Uterus (tissue), 4 donors: ENCODE results near the gene ARSB. TPM values are rescaled to one million over a fixed set of nuclear protein-coding genes. Genes with fewer than 3 reads are reported as not detected.

ENCODE experiments used
- DNase-seq, 2 donors: peaks; one replicate each; pipeline ENCODE4 v3.0.0-alpha.2; 2019 to 2020
- H3K27ac ChIP-seq, 2 donors: fragments of 200-600 bp; sonication (generic); 1 replicate in 1 of 2; 2 replicates in 1 of 2; pipeline ENCODE4 v1.5.1; 2016 to 2018
- H3K27me3 ChIP-seq, 2 donors: fragments of 200-600 bp; sonication (generic); one replicate each; pipeline ENCODE4 v1.5.1; 2018 to 2019; ENCODE audit warnings: control low read depth in 1 of 2
- H3K36me3 ChIP-seq, 2 donors: fragments of 200-600 bp; sonication (generic); one replicate each; pipeline ENCODE4 v1.5.1; 2019; ENCODE audit warnings: control low read depth in 1 of 2
- H3K4me1 ChIP-seq, 2 donors: fragments of 200-600 bp; sonication (generic); one replicate each; pipeline ENCODE4 v1.5.1; 2018 to 2019; ENCODE audit warnings: control low read depth in 1 of 2
- H3K4me3 ChIP-seq, 2 donors: fragments of 200-600 bp; sonication (generic); 1 replicate in 1 of 2; 2 replicates in 1 of 2; pipeline ENCODE4 v1.5.1; 2018 to 2019; ENCODE audit warnings: mild to moderate bottlenecking in 1 of 2
- H3K9me3 ChIP-seq, 2 donors: fragments of 200-600 bp; sonication (generic); one replicate each; pipeline ENCODE4 v1.5.1; 2019; ENCODE audit warnings: control low read depth in 1 of 2
- POLR2A ChIP-seq, 2 donors: fragments of 450-650 bp; IDR thresholded peaks; one replicate each; pipeline ENCODE4 v1.6.1; 2016; ENCODE audit warnings: antibody characterized with exemption in 2 of 2, mild to moderate bottlenecking in 1 of 2, moderate library complexity in 1 of 2
- intact Hi-C: fragments of 100-400 bp; cut with DNase I; formaldehyde crosslinking; loops from one replicate; pipeline ENCODE4 v1.15.1; 2023; ENCODE audit warnings: low total_unique reads
- total RNA-seq, 4 donors: library from RNA; depleted of rRNA in 3 of 4; stranded (reverse); fragments of >200 nt in 3 of 4; gene quantifications; one replicate each; pipeline versions ENCODE4 v1.1.0 to v1.2.4, GENCODE V29; 2014 to 2023
- TF ChIP-seq, protein P1 (sequence below), 4 experiments: fragments of 200-600 bp in 2 of 4; fragments of 450-650 bp in 2 of 4; sonication (generic) in 2 of 4; IDR thresholded peaks; one replicate each; pipeline ENCODE4 v1.5.1; 2016 to 2019; ENCODE audit warnings: antibody characterized with exemption in 4 of 4, mild to moderate bottlenecking in 2 of 4, moderate library complexity in 1 of 4
- donor health status: DM: yes; HTN: yes; CAD: no.

ARSB gene
- total RNA-seq, 4 donors from 2014 or later = 10.0 to 22.7 (median 15.1) TPM

- no peak for TF ChIP-seq POLR2A (IDR thresholded peaks at IDR 0.05)
- TF ChIP-seq, protein P1, sequence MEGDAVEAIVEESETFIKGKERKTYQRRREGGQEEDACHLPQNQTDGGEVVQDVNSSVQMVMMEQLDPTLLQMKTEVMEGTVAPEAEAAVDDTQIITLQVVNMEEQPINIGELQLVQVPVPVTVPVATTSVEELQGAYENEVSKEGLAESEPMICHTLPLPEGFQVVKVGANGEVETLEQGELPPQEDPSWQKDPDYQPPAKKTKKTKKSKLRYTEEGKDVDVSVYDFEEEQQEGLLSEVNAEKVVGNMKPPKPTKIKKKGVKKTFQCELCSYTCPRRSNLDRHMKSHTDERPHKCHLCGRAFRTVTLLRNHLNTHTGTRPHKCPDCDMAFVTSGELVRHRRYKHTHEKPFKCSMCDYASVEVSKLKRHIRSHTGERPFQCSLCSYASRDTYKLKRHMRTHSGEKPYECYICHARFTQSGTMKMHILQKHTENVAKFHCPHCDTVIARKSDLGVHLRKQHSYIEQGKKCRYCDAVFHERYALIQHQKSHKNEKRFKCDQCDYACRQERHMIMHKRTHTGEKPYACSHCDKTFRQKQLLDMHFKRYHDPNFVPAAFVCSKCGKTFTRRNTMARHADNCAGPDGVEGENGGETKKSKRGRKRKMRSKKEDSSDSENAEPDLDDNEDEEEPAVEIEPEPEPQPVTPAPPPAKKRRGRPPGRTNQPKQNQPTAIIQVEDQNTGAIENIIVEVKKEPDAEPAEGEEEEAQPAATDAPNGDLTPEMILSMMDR (IDR thresholded peaks at IDR 0.05) = peak; percentile 71 to 97 (median 90)
- no peaks in the 10 kb centered on the region for H3K9me3 ChIP-seq
- DNase-seq = peak; percentile 54 to 69
- intact Hi-C loops = no loop called here
- H3K4me3 ChIP-seq = peak overlapping the region in 1 of 2 donors; percentile 17
- no peaks in the 10 kb centered on the region for H3K36me3 ChIP-seq
- peak overlapping the region in 1 of 2 donors; percentile 26 for H3K27ac ChIP-seq
- H3K27me3 ChIP-seq = no peaks in the 10 kb centered on the region
- H3K4me1 ChIP-seq = no peaks in the 10 kb centered on the region
These were observed 40.0 kb upstream of the ARSB start for GRCh38 chr5:79025054-79025472.

DNA sequence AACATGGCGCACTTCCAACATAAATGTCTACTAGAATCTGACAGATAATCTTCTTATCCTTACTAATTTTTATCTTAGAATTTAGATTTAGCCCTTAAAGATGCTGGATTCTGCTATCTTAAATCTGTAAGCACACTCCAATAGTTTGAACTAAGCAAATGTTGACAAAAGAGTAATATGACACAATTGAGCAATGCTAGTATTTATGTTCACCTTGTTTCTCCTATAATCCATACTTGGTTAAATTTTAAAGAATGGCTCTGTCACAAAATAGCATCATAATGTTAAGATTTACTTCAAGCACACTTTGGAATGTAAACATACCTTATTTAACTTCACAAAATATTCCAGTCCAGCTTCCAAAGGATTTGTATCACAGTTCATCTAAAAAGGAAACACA lies 38.8 kb upstream of the ARSB start:
- H3K4me3 ChIP-seq = no peak overlapping the region
- H3K27me3 ChIP-seq = no peaks in the 10 kb centered on the region
- intact Hi-C loops = no loop called here
- H3K27ac ChIP-seq = no peak overlapping the region
- no peaks in the 10 kb centered on the region for H3K4me1 ChIP-seq
- H3K36me3 ChIP-seq = no peaks in the 10 kb centered on the region
- DNase-seq = no peak
- TF ChIP-seq, protein P1 (IDR thresholded peaks at IDR 0.05) = no peak
- TF ChIP-seq POLR2A (IDR thresholded peaks at IDR 0.05) = no peak
- no peaks in the 10 kb centered on the region for H3K9me3 ChIP-seq

DNA sequence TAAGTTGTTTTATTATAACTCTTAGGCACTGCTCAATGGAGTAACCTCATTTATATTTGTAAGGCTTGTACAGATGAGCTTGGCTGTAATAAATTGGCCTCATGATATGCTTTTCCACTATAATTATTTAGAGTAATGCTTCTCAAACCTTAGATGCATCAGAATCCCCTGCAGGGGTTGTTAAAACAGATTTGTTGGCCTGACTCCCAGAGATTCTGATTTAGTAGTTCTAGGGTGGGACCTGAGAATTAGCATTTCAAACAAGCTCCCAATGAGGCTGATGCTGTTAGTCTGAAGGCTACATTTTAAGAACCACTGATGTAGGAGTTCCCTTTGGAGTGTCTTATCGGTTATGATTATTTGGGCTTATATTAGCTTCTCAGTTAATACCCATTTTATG lies 38.2 kb upstream of the ARSB start:
- H3K36me3 ChIP-seq = no peaks in the 10 kb centered on the region
- H3K4me3 ChIP-seq = no peak overlapping the region
- TF ChIP-seq, protein P1 (IDR thresholded peaks at IDR 0.05) = no peak
- TF ChIP-seq POLR2A (IDR thresholded peaks at IDR 0.05) = no peak
- H3K27me3 ChIP-seq = no peaks in the 10 kb centered on the region
- H3K27ac ChIP-seq = no peak overlapping the region
- H3K4me1 ChIP-seq = no peaks in the 10 kb centered on the region
- no peak for DNase-seq
- no peaks in the 10 kb centered on the region for H3K9me3 ChIP-seq
- intact Hi-C loops = no loop called here

DNA sequence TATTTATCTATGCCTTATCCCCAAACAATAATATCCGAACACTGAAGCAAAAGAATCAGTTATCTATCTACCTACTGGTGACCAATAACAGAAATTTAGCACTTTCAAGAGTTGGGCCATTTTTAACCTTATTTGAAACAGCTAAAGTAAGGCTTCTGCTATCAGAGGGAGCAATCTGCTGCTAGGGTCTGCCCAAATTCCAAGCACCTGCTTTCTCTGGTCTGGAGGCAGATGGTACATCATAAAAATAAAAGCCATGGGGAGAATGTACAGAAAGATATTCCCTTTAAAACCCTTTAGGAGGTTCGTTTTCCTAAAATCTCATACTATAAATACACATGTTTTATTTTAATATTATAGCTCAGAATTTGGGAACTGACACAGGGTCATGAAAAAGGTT lies 37.7 kb upstream of the ARSB start:
- TF ChIP-seq POLR2A (IDR thresholded peaks at IDR 0.05) = no peak
- TF ChIP-seq, protein P1 (IDR thresholded peaks at IDR 0.05) = no peak
- no peaks in the 10 kb centered on the region for H3K36me3 ChIP-seq
- no peaks in the 10 kb centered on the region for H3K9me3 ChIP-seq
- intact Hi-C loops = no loop called here
- no peak overlapping the region for H3K27ac ChIP-seq
- no peak for DNase-seq
- no peaks in the 10 kb centered on the region for H3K27me3 ChIP-seq
- no peak overlapping the region for H3K4me3 ChIP-seq
- no peaks in the 10 kb centered on the region for H3K4me1 ChIP-seq

GRCh38 chr5:79021753-79022152 lies 36.6 kb upstream of the ARSB start:
- no peak for TF ChIP-seq POLR2A (IDR thresholded peaks at IDR 0.05)
- TF ChIP-seq, protein P1 (IDR thresholded peaks at IDR 0.05) = no peak
- intact Hi-C loops = no loop called here
- no peak for DNase-seq
- Histone ChIP-seq H3K4me1 (no peaks in the 10 kb centered on the region), H3K27me3 (no peaks in the 10 kb centered on the region), H3K36me3 (no peaks in the 10 kb centered on the region), H3K4me3 (no peak overlapping the region), H3K27ac (no peak overlapping the region), H3K9me3 (no peaks in the 10 kb centered on the region)
